ENCODE results near the gene GFRA1. TPM values are rescaled to one million over a fixed set of nuclear protein-coding genes. Genes with fewer than 3 reads are reported as not detected.

Gene GFRA1
- total and polyA plus RNA-seq, 2 of the 8 experiments (the other 6 are each of a cell fraction or from before 2014, with no cell fraction given), result 1.1 to 2.0 TPM

- no peaks in the 10 kb centered on the region; a peak in 2 of 7 replicates for H3K4me1 ChIP-seq (replicated peaks in 1 of 4; ENCODE audit: control insufficient read depth in 3 of 4, insufficient read depth in 4 of 4, low read length in 3 of 4)
- H2BK20ac ChIP-seq (ENCODE audit: low read length), result no peak overlapping the region
- H4K5ac ChIP-seq (ENCODE audit: insufficient read length, low read depth, low read length), result no peak overlapping the region
- no peaks in the 10 kb centered on the region for H3K36me3 ChIP-seq (ENCODE audit: control insufficient read depth in 2 of 4, insufficient read depth in 4 of 4, low read length in 3 of 4)
- H2AK5ac ChIP-seq (ENCODE audit: low read depth, low read length), result no peak overlapping the region
- H3K9ac ChIP-seq (replicated peaks in 1 of 4; ENCODE audit: extremely low read depth in 1 of 4, low read depth in 3 of 4, low read length in 3 of 4), result no peak overlapping the region
- CTCF ChIA-PET (ENCODE audit: partially characterized antibody), result interaction anchor here (2.4 to 6.8 kb wide), 2 partner anchors 12 to 31 kb away, joined by 7 to 60 read pairs; no protein-coding TSS in a partner anchor
- no peak overlapping the region for H3K4me3 ChIP-seq (ENCODE audit: extremely low read depth in 1 of 4, insufficient read depth in 2 of 4, low read depth in 3 of 4, low read length in 4 of 4)
- DNase-seq (ENCODE audit: low read depth in 1 of 2, low spot score in 2 of 2) (no peak), FAIRE-seq (no peak)
- no peak overlapping the region for H2BK12ac ChIP-seq (ENCODE audit: low read depth, low read length)
- H3K9me3 ChIP-seq (ENCODE audit: insufficient read depth in 2 of 2, low read depth in 1 of 2, low read length in 1 of 2), result no peaks in the 10 kb centered on the region; a peak in 1 of 4 replicates
- no peak overlapping the region for H3K4me2 ChIP-seq (ENCODE audit: insufficient read depth in 1 of 2, low read depth in 2 of 2, low read length in 2 of 2)
- no peak overlapping the region for H3K4ac ChIP-seq (replicated peaks; ENCODE audit: insufficient read length, low read depth, low read length)
- H3K56ac ChIP-seq (replicated peaks; ENCODE audit: insufficient read length, low read depth, low read length), result no peak overlapping the region
- H4K8ac ChIP-seq (ENCODE audit: extremely low read depth, insufficient read depth, low read length), result no peak overlapping the region
- H3K27me3 ChIP-seq (replicated peaks in 1 of 4; ENCODE audit: control insufficient read depth in 3 of 4, extremely low read depth in 1 of 4, insufficient read depth in 3 of 4, low read length in 3 of 4), result no peaks in the 10 kb centered on the region
- H4K91ac ChIP-seq (replicated peaks; ENCODE audit: insufficient read length, low read length), result no peak overlapping the region
- no peaks in the 10 kb centered on the region for H4K20me1 ChIP-seq (replicated peaks in 1 of 2; ENCODE audit: control insufficient read depth in 1 of 2, insufficient read depth in 2 of 2, low read length in 2 of 2)
- no peak overlapping the region for H3K18ac ChIP-seq (ENCODE audit: extremely low read depth, low read length)
- no peaks in the 10 kb centered on the region for H3K23me2 ChIP-seq (ENCODE audit: low read depth, low read length)
- POLR2A ChIA-PET (ENCODE audit: partially characterized antibody), result no interaction called here
- H3K27ac ChIP-seq (ENCODE audit: low read depth, low read length), result no peak overlapping the region
- H3K23ac ChIP-seq (ENCODE audit: insufficient read length), result no peak overlapping the region
- no peak overlapping the region for H2BK5ac ChIP-seq (ENCODE audit: low read depth, low read length)
- H3K79me1 ChIP-seq (ENCODE audit: low read depth, low read length), result no peaks in the 10 kb centered on the region
- WGBS, 2 experiments (ENCODE audit: extremely low coverage in 1 of 2, insufficient coverage in 1 of 2, insufficient read length in 1 of 2, insufficient replicate concordance in 2 of 2, low coverage in 1 of 2, low lambda C conversion rate in 2 of 2, missing lambda C conversion rate in 1 of 2), result 75% methylated on average over 2 of the region's 2 CpGs; no CpG with 5 or more reads in 1 of the 2 experiments
- H2AFZ ChIP-seq (ENCODE audit: low read length), result no peak overlapping the region
- H2BK15ac ChIP-seq (ENCODE audit: low read length), result no peak overlapping the region
- no peak overlapping the region for H2BK120ac ChIP-seq (replicated peaks; ENCODE audit: low read depth, low read length)
- H3K14ac ChIP-seq (ENCODE audit: insufficient read length), result no peak overlapping the region
- no peaks in the 10 kb centered on the region for H3K79me2 ChIP-seq (ENCODE audit: control insufficient read depth in 1 of 2, insufficient read depth in 2 of 2, low read length in 2 of 2)
- TF ChIP-seq TCF12 (IDR thresholded peaks at IDR 0.05; ENCODE audit: low read depth, low read length), result no peak
- TF ChIP-seq KDM1A (IDR thresholded peaks at IDR 0.05; ENCODE audit: borderline replicate concordance, low read length), result no peak
- TF ChIP-seq CBX8 (IDR thresholded peaks at IDR 0.05; ENCODE audit: borderline replicate concordance, low read depth, low read length), result no peak
- TF ChIP-seq SIX5 (IDR thresholded peaks at IDR 0.05; ENCODE audit: low read depth, low read length), result no peak
- TF ChIP-seq SIRT6 (IDR thresholded peaks at IDR 0.05; ENCODE audit: low read length), result no peak
- no peak for TF ChIP-seq SIN3A (conservative IDR thresholded peaks at IDR 0.05 in 1 of 2, IDR thresholded peaks at IDR 0.05 in 1 of 2; ENCODE audit: low read depth in 1 of 2, low read length in 2 of 2)
- TF ChIP-seq RFX5 (IDR thresholded peaks at IDR 0.05; ENCODE audit: borderline replicate concordance, low read depth, low read length), result no peak
- no peak for TF ChIP-seq MAFK (IDR thresholded peaks at IDR 0.05; ENCODE audit: low read depth, low read length)
- no peak for TF ChIP-seq FOSL1 (IDR thresholded peaks at IDR 0.05; ENCODE audit: insufficient read depth, low read depth, low read length)
- no peak for TF ChIP-seq CTCF (IDR thresholded peaks at IDR 0.05; ENCODE audit: control extremely low read depth in 1 of 3, insufficient read depth in 1 of 3, low read depth in 1 of 3, low read length in 3 of 3)
These were observed 163.1 kb downstream of the GFRA1 start for GRCh38 chr10:116109881-116110280.
